Measurements from ENCODE around the gene EIF3I.

Gene EIF3I

DNA sequence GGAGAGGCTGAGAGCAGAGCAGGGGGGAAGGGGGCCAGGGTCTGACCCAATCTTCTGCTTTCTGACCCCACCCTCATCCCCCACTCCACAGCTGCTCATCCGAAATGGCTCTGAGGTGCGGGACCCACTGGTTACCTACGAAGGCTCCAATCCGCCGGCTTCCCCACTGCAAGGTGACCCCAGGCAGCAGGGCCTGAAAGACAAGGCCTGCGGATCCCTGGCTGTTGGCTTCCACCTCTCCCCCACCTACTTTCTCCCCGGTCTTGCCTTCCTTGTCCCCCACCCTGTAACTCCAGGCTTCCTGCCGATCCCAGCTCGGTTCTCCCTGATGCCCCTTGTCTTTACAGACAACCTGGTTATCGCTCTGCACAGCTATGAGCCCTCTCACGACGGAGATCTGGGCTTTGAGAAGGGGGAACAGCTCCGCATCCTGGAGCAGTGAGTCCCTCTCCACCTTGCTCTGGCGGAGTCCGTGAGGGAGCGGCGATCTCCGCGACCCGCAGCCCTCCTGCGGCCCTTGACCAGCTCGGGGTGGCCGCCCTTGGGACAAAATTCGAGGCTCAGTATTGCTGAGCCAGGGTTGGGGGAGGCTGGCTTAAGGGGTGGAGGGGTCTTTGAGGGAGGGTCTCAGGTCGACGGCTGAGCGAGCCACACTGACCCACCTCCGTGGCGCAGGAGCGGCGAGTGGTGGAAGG is 52.6 kb downstream of the EIF3I start:
- Histone ChIP-seq H3K4me1 (ENCODE audit: control insufficient read depth, insufficient read depth, low read length) (no peaks in the 10 kb centered on the region), H3K9ac (ENCODE audit: low read length) (no peak overlapping the region), H3K36me3 (ENCODE audit: control insufficient read depth, insufficient read depth, low read length, severe bottlenecking) (no peaks in the 10 kb centered on the region), H3K4me3 (ENCODE audit: low read length) (no peak overlapping the region), H3K27me3 (replicated peaks; ENCODE audit: control insufficient read depth, insufficient read depth, low read length) (peaks cover 40% of the 10 kb centered on the region), H3K9me3 (ENCODE audit: control insufficient read depth, low read length) (no peaks in the 10 kb centered on the region)
- no peak for DNase-seq (ENCODE audit: low read depth)

DNA sequence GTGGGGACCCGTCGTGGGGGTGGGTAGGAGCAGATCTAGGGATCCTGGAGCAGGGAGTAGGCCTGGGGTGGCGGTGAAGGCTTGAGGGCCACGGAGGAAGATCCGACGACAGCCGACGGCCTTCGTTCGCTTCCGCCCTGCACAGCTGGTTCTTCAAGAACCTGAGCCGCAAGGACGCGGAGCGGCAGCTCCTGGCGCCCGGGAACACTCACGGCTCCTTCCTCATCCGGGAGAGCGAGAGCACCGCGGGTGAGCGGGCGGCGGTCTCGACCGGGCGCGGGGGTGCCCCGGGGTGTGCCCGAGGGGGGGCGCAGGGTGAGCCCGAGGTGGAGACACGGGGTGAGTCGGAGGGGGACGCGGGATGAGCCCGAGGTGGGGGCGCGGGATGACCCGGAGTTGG is 53.2 kb downstream of the EIF3I start:
- Histone ChIP-seq H3K4me3 (ENCODE audit: low read length) (no peak overlapping the region), H3K4me1 (ENCODE audit: control insufficient read depth, insufficient read depth, low read length) (no peaks in the 10 kb centered on the region), H3K36me3 (ENCODE audit: control insufficient read depth, insufficient read depth, low read length, severe bottlenecking) (no peaks in the 10 kb centered on the region), H3K9me3 (ENCODE audit: control insufficient read depth, low read length) (no peaks in the 10 kb centered on the region), H3K27me3 (replicated peaks; ENCODE audit: control insufficient read depth, insufficient read depth, low read length) (peaks cover 41% of the 10 kb centered on the region), H3K9ac (ENCODE audit: low read length) (no peak overlapping the region)
- DNase-seq (ENCODE audit: low read depth), result no peak

DNA sequence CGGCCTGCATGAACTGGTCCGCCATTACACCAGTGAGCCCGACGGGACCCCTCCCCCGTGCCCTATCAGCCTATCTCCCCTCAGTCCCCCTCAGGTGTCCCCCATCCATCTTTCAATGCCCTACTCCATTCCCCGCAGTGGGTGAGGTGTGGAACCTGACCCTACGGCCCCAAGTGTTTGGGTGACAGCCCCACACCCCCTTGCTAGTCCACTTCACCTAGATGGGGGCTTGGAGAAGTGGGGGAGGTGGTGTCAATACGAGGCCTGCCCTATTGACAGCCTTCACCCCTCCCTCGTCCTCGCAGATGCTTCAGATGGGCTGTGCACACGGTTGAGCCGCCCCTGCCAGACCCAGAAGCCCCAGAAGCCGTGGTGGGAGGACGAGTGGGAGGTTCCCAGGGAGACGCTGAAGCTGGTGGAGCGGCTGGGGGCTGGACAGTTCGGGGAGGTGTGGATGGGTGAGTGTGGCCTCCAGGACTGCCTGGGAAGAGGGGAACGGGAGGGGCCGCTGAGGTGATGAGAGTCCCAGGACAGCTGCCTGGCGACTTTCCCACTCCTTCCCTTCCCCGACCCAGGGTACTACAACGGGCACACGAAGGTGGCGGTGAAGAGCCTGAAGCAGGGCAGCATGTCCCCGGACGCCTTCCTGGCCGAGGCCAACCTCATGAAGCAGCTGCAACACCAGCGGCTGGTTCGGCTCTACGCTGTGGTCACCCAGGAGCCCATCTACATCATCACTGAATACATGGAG is 54.0 kb downstream of the EIF3I start:
- no peak overlapping the region for H3K9ac ChIP-seq (ENCODE audit: low read length)
- H3K9me3 ChIP-seq (ENCODE audit: control insufficient read depth, low read length), result no peaks in the 10 kb centered on the region
- H3K36me3 ChIP-seq (ENCODE audit: control insufficient read depth, insufficient read depth, low read length, severe bottlenecking), result no peaks in the 10 kb centered on the region
- no peaks in the 10 kb centered on the region for H3K4me1 ChIP-seq (ENCODE audit: control insufficient read depth, insufficient read depth, low read length)
- peaks cover 41% of the 10 kb centered on the region for H3K27me3 ChIP-seq (replicated peaks; ENCODE audit: control insufficient read depth, insufficient read depth, low read length)
- DNase-seq (ENCODE audit: low read depth), result no peak
- H3K4me3 ChIP-seq (ENCODE audit: low read length), result no peak overlapping the region

Measured in adipocyte (in vitro differentiated cells).